NCI-H226 (cell line): Measurements from ENCODE around the gene TRIM60.
"Not testable (repeated sequence)": the region's sequence is repeated elsewhere in the genome, so short reads cannot be mapped to it uniquely, and the experiment has no call there.

Experiments used
- DNase-seq: peaks from one replicate; pipeline ENCODE4 v3.0.0-alpha.2; 2015

TRIM60 gene

GRCh38 chr4:165055601-165056000 lies 23.8 kb downstream of the TRIM60 start:
- no peak for DNase-seq

DNA sequence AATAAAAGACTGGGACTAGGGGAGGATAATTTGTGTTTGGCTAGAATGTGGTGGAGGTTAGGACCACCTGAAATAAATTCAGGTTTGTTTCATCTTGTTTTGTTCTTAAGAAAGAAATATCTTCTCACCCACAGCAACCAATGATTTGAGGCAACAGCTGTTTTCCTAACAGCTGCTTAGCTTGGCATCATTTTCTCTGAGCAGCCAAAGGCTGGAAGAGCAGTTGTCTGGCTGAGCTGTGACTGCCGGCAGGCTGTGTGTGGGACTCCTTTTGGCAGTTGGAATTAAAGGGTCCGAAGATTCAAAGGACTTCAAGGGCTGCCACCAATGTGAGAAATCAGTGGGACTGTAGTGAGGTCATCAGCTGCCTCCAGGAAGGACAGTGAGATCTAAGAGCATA lies 26.9 kb downstream of the TRIM60 start:
- DNase-seq = no peak

- no peak for DNase-seq
Measured at GRCh38 chr4:165059386-165059785, 27.6 kb downstream of the TRIM60 start.

DNA sequence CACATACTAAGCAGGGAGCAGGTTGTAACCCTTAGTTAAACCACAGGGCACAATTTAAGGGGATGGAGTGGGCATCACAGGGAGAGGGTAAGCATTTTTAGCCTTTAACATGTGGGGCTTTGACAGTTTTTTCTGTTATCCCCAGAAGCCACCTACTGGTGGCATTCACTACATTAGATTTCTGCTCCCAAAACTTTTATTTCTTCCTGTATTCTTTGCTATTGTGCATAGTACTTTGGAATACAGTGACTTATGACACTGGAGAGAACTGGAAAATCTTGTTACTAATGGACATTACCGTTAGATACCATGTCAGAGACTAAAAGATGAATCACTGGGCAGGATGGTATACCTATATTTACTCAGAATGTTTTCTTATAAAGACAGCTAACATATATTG lies 29.1 kb downstream of the TRIM60 start:
- no peak for DNase-seq

GRCh38 chr4:165070560-165070959 lies 38.8 kb downstream of the TRIM60 start:
- no peak for DNase-seq

DNA sequence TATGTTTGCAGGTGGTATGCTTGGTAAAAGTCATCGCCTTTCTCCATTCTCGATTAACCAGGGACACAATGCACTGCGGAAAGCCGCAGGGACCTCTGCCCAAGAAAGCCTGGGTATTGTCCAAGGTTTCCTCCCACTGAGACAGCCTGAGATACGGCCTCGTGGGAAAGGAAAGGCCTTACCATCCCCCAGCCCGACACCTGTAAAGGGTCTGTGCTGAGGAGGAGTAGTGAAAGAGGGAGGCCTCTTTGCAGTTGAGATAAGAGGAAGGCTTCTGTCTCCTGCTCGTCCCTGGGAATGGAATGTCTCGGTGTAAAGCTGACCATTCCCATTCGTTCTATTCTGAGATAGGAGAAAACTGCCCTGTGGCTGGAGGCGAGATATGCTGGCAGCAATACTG lies 41.5 kb downstream of the TRIM60 start:
- DNase-seq = not testable (repeated sequence)

DNA sequence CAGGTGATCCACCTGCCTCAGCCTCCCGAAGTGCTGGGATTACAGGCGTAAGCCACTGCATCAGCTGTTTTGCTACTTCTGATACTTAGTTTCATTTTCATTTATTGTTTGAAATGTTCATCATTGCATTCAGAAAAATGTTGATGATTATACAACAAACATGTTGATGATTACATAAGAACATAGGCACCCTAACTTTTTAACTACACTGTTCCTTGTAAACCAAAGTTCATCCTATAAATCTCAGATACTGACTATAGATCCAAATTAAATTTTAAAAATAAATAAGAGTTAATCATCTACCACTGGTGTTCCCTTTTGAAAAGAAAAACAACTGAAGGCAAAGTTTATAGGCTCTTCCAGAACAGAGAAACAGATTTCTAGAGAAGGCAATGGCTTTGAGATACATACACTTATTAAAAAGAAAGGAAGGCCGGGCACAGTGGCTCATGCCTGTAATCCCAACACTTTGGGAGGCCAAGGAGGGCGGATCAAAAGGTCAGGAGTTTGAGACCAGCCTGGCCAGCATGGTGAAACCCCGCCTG lies 45.3 kb downstream of the TRIM60 start:
- no peak for DNase-seq

GRCh38 chr4:165079476-165079875 lies 47.7 kb downstream of the TRIM60 start:
- DNase-seq = peak; percentile 21

- not testable (repeated sequence) for DNase-seq
Measured at GRCh38 chr4:165084787-165085186, 53.0 kb downstream of the TRIM60 start.

DNA sequence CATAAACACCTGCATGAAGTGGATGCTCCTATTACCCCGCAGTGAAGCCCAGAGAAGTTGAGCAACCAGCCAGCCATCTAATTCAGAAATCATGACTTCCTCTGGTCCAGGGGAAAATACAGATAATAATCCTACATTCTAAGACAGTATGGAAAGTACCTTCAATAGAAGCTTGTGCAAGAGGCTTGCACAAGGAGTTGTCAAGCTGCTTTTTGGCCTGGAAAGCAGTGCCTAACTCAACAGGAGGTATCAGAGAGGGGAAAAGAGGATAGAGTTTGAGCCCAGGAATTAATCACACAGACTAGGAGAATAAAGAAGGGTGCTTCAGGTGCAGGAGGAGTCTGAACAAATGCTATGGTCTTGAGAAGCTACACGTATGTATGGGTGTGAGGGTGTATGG lies 54.1 kb downstream of the TRIM60 start:
- peak; percentile 12 for DNase-seq

DNA sequence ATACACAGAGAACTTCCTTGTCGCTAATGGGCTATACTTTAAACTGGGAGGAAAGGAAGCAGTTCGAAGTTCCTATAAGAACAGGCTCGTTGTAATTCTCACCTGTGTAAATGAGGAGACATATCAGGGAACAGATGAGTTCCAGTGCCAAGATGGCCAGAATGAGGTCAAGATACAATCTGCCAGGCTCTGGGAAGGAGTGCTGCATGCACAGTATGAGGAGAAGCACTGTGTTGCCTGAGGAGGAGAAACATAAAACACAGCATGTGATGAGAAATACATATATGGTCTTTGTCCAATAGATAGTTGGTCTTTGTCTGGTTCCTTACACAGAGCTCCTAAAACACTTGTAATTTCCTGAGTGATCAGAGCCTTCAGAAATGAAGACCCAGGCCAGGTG lies 56.6 kb downstream of the TRIM60 start:
- no peak for DNase-seq
